HAP-1 (cell line): ENCODE data around the gene EIF3D.

Source experiments
- DNase-seq, 2 experiments: peaks; one replicate each; pipeline ENCODE4 v3.0.0-alpha.2; 2016 to 2020; ENCODE audit warnings: low spot score in 2 of 2
- H3K27me3 ChIP-seq: fragments of 250-450 bp; sonication (Bioruptor Pico); 2 replicates; pipeline ENCODE4 v1.5.1; 2020; ENCODE audit warnings: low read depth, mild to moderate bottlenecking, moderate library complexity
- H3K36me3 ChIP-seq: fragments of 250-450 bp; sonication (Bioruptor Pico); replicated peaks from 2 replicates; pipeline ENCODE4 v1.5.1; 2020; ENCODE audit warnings: mild to moderate bottlenecking
- H3K4me1 ChIP-seq: fragments of 250-450 bp; sonication (Bioruptor Pico); 2 replicates; pipeline ENCODE4 v1.5.1; 2020; ENCODE audit warnings: mild to moderate bottlenecking
- H3K4me3 ChIP-seq: fragments of 250-450 bp; sonication (Bioruptor Pico); 2 replicates; pipeline ENCODE4 v1.5.1; 2020; ENCODE audit warnings: mild to moderate bottlenecking, moderate library complexity
- H3K9me3 ChIP-seq: fragments of 250-450 bp; sonication (Bioruptor Pico); 2 replicates; pipeline ENCODE4 v1.5.1; 2020; ENCODE audit warnings: mild to moderate bottlenecking, moderate library complexity
- in situ Hi-C: fragments of 300-500 bp; cut with MboI; formaldehyde crosslinking; loops from 3 replicates; pipeline ENCODE4 v1.14.3; 2020; ENCODE audit warnings: low sequenced_read_pairs, inconsistent platforms, mixed read lengths

The EIF3D gene

GRCh38 chr22:36528795-36529751, at the start of gene EIF3D:
Gene EIF3D, minus strand, starts transcription at chr22:36529166. Its CDS starts 3,045 bp downstream, at chr22:36526121.
- Histone ChIP-seq H3K4me1 (peaks cover 13% of the 10 kb centered on the region; the same call in 1 of the 2 replicates), H3K9me3 (no peaks in the 10 kb centered on the region), H3K4me3 (peak within 1 kb of the TSS; percentile 87), H3K27me3 (no peaks in the 10 kb centered on the region), H3K36me3 (peaks cover 43% of the 10 kb centered on the region)
- DNase-seq, result peak; percentile 96 to 98
- in situ Hi-C loops, result no loop called here

GRCh38 chr22:36578619-36579018, 49.7 kb upstream of the EIF3D start:
- H3K27me3 ChIP-seq, result peaks cover 11% of the 10 kb centered on the region; the same call in 1 of the 2 replicates
- in situ Hi-C loops, result no loop called here
- no peak overlapping the region for H3K4me3 ChIP-seq
- no peak for DNase-seq
- H3K36me3 ChIP-seq, result no peaks in the 10 kb centered on the region
- no peaks in the 10 kb centered on the region for H3K4me1 ChIP-seq
- no peaks in the 10 kb centered on the region for H3K9me3 ChIP-seq

- H3K27me3 ChIP-seq, result peaks cover 11% of the 10 kb centered on the region; the same call in 1 of the 2 replicates
- DNase-seq, result no peak
- H3K4me1 ChIP-seq, result no peaks in the 10 kb centered on the region
- H3K9me3 ChIP-seq, result no peaks in the 10 kb centered on the region
- in situ Hi-C loops, result no loop called here
- H3K36me3 ChIP-seq, result no peaks in the 10 kb centered on the region
- H3K4me3 ChIP-seq, result no peak overlapping the region
Observed at GRCh38 chr22:36577019-36577418, 48.1 kb upstream of the EIF3D start.

GRCh38 chr22:36574728-36575127, 45.8 kb upstream of the EIF3D start:
- H3K9me3 ChIP-seq, result no peaks in the 10 kb centered on the region
- peaks cover 2% of the 10 kb centered on the region; the same call in 1 of the 2 replicates for H3K27me3 ChIP-seq
- in situ Hi-C loops, result no loop called here
- H3K36me3 ChIP-seq, result no peaks in the 10 kb centered on the region
- no peaks in the 10 kb centered on the region for H3K4me1 ChIP-seq
- H3K4me3 ChIP-seq, result no peak overlapping the region
- DNase-seq, result no peak

GRCh38 chr22:36573815-36574363, 44.9 kb upstream of the EIF3D start:
- no peaks in the 10 kb centered on the region for H3K4me1 ChIP-seq
- H3K27me3 ChIP-seq, result 0 out of 2 replicates have a peak, but pooled peaks cover 2% of the 10 kb centered on the region
- H3K9me3 ChIP-seq, result no peaks in the 10 kb centered on the region
- no peak overlapping the region for H3K4me3 ChIP-seq
- in situ Hi-C loops, result no loop called here
- DNase-seq, result no peak
- H3K36me3 ChIP-seq, result no peaks in the 10 kb centered on the region

GRCh38 chr22:36571991-36572390, 43.0 kb upstream of the EIF3D start:
- Histone ChIP-seq H3K4me3 (no peak overlapping the region), H3K36me3 (no peaks in the 10 kb centered on the region), H3K9me3 (no peaks in the 10 kb centered on the region), H3K27me3 (no peaks in the 10 kb centered on the region), H3K4me1 (no peaks in the 10 kb centered on the region)
- no peak for DNase-seq
- in situ Hi-C loops, result no loop called here

- in situ Hi-C loops, result no loop called here
Observed at GRCh38 chr22:36569999-36570398, 41.0 kb upstream of the EIF3D start.

GRCh38 chr22:36568846-36569245, 39.9 kb upstream of the EIF3D start:
- H3K27me3 ChIP-seq, result peaks cover 3% of the 10 kb centered on the region; the same call in 1 of the 2 replicates
- H3K4me1 ChIP-seq, result no peaks in the 10 kb centered on the region
- H3K36me3 ChIP-seq, result no peaks in the 10 kb centered on the region
- DNase-seq, result no peak
- no peaks in the 10 kb centered on the region for H3K9me3 ChIP-seq
- H3K4me3 ChIP-seq, result no peak overlapping the region
- in situ Hi-C loops, result no loop called here

More at GRCh38 chr22:36569999-36570398, 41.0 kb upstream of the EIF3D start:
- peaks cover 3% of the 10 kb centered on the region; the same call in 1 of the 2 replicates for H3K27me3 ChIP-seq
- H3K9me3 ChIP-seq, result no peaks in the 10 kb centered on the region
- DNase-seq, result peak in 1 of 2 experiments; percentile 44
- no peak overlapping the region for H3K4me3 ChIP-seq
- H3K4me1 ChIP-seq, result no peaks in the 10 kb centered on the region
- no peaks in the 10 kb centered on the region for H3K36me3 ChIP-seq

GRCh38 chr22:36566720-36567119, 37.8 kb upstream of the EIF3D start:
- in situ Hi-C loops, result no loop called here
- H3K9me3 ChIP-seq, result no peaks in the 10 kb centered on the region

GRCh38 chr22:36565686-36566085, 36.7 kb upstream of the EIF3D start:
- DNase-seq, result no peak
- H3K9me3 ChIP-seq, result no peaks in the 10 kb centered on the region
- in situ Hi-C loops, result no loop called here
- peaks cover 3% of the 10 kb centered on the region; the same call in 1 of the 2 replicates for H3K27me3 ChIP-seq
- H3K4me1 ChIP-seq, result no peaks in the 10 kb centered on the region
- no peaks in the 10 kb centered on the region for H3K36me3 ChIP-seq
- no peak overlapping the region for H3K4me3 ChIP-seq

More at GRCh38 chr22:36566720-36567119, 37.8 kb upstream of the EIF3D start:
- H3K4me3 ChIP-seq, result no peak overlapping the region
- no peak for DNase-seq
- peaks cover 3% of the 10 kb centered on the region; the same call in 1 of the 2 replicates for H3K27me3 ChIP-seq
- H3K4me1 ChIP-seq, result no peaks in the 10 kb centered on the region
- H3K36me3 ChIP-seq, result no peaks in the 10 kb centered on the region

- H3K4me1 ChIP-seq, result no peaks in the 10 kb centered on the region
- in situ Hi-C loops, result no loop called here
- H3K27me3 ChIP-seq, result peaks cover 3% of the 10 kb centered on the region; the same call in 1 of the 2 replicates
- no peaks in the 10 kb centered on the region for H3K36me3 ChIP-seq
- H3K9me3 ChIP-seq, result no peaks in the 10 kb centered on the region
- DNase-seq, result no peak
- H3K4me3 ChIP-seq, result no peak overlapping the region
Observed at GRCh38 chr22:36565159-36565507, 36.2 kb upstream of the EIF3D start.

GRCh38 chr22:36564422-36565158, 35.6 kb upstream of the EIF3D start:
- in situ Hi-C loops, result no loop called here
- H3K27me3 ChIP-seq, result peaks cover 3% of the 10 kb centered on the region; the same call in 1 of the 2 replicates

GRCh38 chr22:36563898-36564297, 34.9 kb upstream of the EIF3D start:
- H3K36me3 ChIP-seq, result no peaks in the 10 kb centered on the region
- peaks cover 3% of the 10 kb centered on the region; the same call in 1 of the 2 replicates for H3K27me3 ChIP-seq
- H3K4me1 ChIP-seq, result no peaks in the 10 kb centered on the region
- no peak for DNase-seq
- H3K9me3 ChIP-seq, result no peaks in the 10 kb centered on the region
- H3K4me3 ChIP-seq, result no peak overlapping the region
- in situ Hi-C loops, result no loop called here

More at GRCh38 chr22:36564422-36565158, 35.6 kb upstream of the EIF3D start:
- Histone ChIP-seq H3K9me3 (no peaks in the 10 kb centered on the region), H3K36me3 (no peaks in the 10 kb centered on the region), H3K4me3 (no peak overlapping the region), H3K4me1 (no peaks in the 10 kb centered on the region)
- no peak for DNase-seq
